Measurements from ENCODE around the gene NPR1. TPM values are rescaled to one million over a fixed set of nuclear protein-coding genes. Genes with fewer than 3 reads are reported as not detected.

Gene NPR1
- total and polyA plus RNA-seq, 4 donors, result 2.8 to 15.8 (median 8.7) TPM

DNA sequence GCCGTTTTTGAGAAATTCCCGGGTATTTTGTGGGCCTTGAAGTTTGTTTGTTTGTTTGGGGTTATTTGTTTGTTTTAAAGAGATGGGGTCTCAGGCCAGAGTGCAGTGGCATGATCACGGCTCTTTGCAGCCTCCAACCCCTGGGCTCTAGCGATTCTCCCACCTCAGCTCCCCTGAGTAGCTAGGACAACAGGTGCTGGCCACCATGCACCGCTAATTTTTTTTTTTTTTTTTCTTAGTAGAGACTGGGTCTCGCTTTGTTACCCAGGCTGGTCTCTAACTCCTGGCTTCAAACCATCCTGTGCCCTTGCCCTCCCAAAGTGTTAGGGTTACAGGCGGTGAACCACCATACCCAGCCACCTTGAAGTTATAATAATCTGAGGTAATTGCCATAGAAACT is 42.6 kb upstream of the NPR1 start:
- Histone ChIP-seq H3K27ac (ENCODE audit: low read depth in 1 of 2, low read length in 2 of 2) (no peak overlapping the region), H3K4me3 (ENCODE audit: low read depth in 1 of 3, low read length in 3 of 3) (no peak overlapping the region), H3K36me3 (ENCODE audit: control insufficient read depth in 4 of 4, insufficient read depth in 3 of 4, low read depth in 1 of 4, low read length in 3 of 4) (peaks cover 11 to 39% (median 31%) of the 10 kb centered on the region in 4 donors), H3K9me3 (ENCODE audit: control insufficient read depth in 4 of 4, low read length in 3 of 4) (no peaks in the 10 kb centered on the region), H3K9ac (ENCODE audit: low read depth in 1 of 2, low read length in 2 of 2) (no peak overlapping the region), H3K4me1 (ENCODE audit: control insufficient read depth in 4 of 4, insufficient read depth in 4 of 4, low read length in 3 of 4) (peaks cover 13 to 30% (median 16%) of the 10 kb centered on the region in 4 donors), H3K27me3 (ENCODE audit: control insufficient read depth in 4 of 4, insufficient read depth in 4 of 4, low read length in 3 of 4) (no peaks in the 10 kb centered on the region)
- no peak for TF ChIP-seq TAF1 (conservative IDR thresholded peaks at IDR 0.05)
- no peak for TF ChIP-seq GABPA (IDR thresholded peaks at IDR 0.05 in 1 of 2, conservative IDR thresholded peaks at IDR 0.05 in 1 of 2)
- TF ChIP-seq MAX (IDR thresholded peaks at IDR 0.05), result no peak
- no peak for TF ChIP-seq HNF4A (conservative IDR thresholded peaks at IDR 0.05)
- no peak for DNase-seq (ENCODE audit: low spot score)
- 91% methylated on average over 7 of the region's 7 CpGs for WGBS

DNA sequence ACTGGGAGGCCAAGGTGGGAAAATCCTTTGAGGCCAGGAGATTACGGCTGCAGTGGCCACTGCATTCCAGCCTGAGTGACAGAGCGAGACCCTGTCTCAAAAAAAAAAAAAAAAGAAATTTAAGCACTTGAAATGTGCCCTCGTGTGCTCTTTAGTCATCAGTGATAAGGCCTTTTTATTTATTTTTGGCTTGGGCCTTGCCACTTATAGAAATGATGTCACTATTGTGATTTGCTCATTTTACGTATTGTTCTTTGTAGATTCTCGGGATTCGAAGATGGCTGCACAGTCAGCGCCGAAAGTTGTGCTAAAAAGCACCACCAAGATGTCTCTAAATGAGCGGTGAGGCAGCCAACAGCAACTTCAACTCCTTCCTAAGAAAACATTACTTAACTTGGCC is 42.2 kb upstream of the NPR1 start:
- H3K4me3 ChIP-seq (ENCODE audit: low read depth in 1 of 3, low read length in 3 of 3), result no peak overlapping the region
- no peaks in the 10 kb centered on the region for H3K27me3 ChIP-seq (ENCODE audit: control insufficient read depth in 4 of 4, insufficient read depth in 4 of 4, low read length in 3 of 4)
- no peak overlapping the region for H3K9ac ChIP-seq (ENCODE audit: low read depth in 1 of 2, low read length in 2 of 2)
- H3K27ac ChIP-seq (ENCODE audit: low read depth in 1 of 2, low read length in 2 of 2), result no peak overlapping the region
- DNase-seq (ENCODE audit: low spot score), result no peak
- TF ChIP-seq ATF3 (IDR thresholded peaks at IDR 0.05), result no peak
- no peak for TF ChIP-seq CTCF (IDR thresholded peaks at IDR 0.05; ENCODE audit: low read depth, low read length, missing input control)
- no peak for TF ChIP-seq SP1 (IDR thresholded peaks at IDR 0.05)
- no peak for TF ChIP-seq TAF1 (conservative IDR thresholded peaks at IDR 0.05)
- no peak for TF ChIP-seq FOXA1 (IDR thresholded peaks at IDR 0.05)
- no peak for TF ChIP-seq GABPA (IDR thresholded peaks at IDR 0.05 in 1 of 2, conservative IDR thresholded peaks at IDR 0.05 in 1 of 2)
- no peak for TF ChIP-seq ZBTB33 (IDR thresholded peaks at IDR 0.05)
- TF ChIP-seq HNF4G (IDR thresholded peaks at IDR 0.05), result no peak
- no peak for TF ChIP-seq RXRA (IDR thresholded peaks at IDR 0.05)
- peaks cover 12 to 28% (median 13%) of the 10 kb centered on the region in 4 donors for H3K4me1 ChIP-seq (ENCODE audit: control insufficient read depth in 4 of 4, insufficient read depth in 4 of 4, low read length in 3 of 4)
- no peaks in the 10 kb centered on the region for H3K9me3 ChIP-seq (ENCODE audit: control insufficient read depth in 4 of 4, low read length in 3 of 4)
- peaks cover 11 to 43% (median 35%) of the 10 kb centered on the region in 4 donors for H3K36me3 ChIP-seq (ENCODE audit: control insufficient read depth in 4 of 4, insufficient read depth in 3 of 4, low read depth in 1 of 4, low read length in 3 of 4)
- 96% methylated on average over 9 of the region's 9 CpGs for WGBS

DNA sequence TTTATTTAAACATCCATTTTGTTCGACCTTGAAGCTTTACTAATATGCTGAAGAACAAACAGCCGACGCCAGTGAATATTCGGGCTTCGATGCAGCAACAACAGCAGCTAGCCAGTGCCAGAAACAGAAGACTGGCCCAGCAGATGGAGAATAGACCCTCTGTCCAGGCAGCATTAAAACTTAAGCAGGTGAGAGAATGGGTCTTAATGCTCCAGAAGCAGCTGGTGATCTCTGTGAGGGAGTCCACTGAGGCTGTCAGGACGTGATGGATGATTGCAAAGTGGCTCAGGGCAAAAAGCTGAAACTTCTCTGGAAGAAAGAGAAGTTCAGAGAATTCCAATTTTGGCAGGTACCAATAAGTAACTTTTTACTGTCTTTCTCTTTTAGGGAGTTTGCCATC is 40.2 kb upstream of the NPR1 start:
- Histone ChIP-seq H3K9ac (ENCODE audit: low read depth in 1 of 2, low read length in 2 of 2) (no peak overlapping the region), H3K4me3 (ENCODE audit: low read depth in 1 of 3, low read length in 3 of 3) (no peak overlapping the region), H3K4me1 (ENCODE audit: control insufficient read depth in 4 of 4, insufficient read depth in 4 of 4, low read length in 3 of 4) (peaks cover 7 to 33% (median 15%) of the 10 kb centered on the region in 4 donors), H3K27me3 (ENCODE audit: control insufficient read depth in 4 of 4, insufficient read depth in 4 of 4, low read length in 3 of 4) (no peaks in the 10 kb centered on the region), H3K36me3 (ENCODE audit: control insufficient read depth in 4 of 4, insufficient read depth in 3 of 4, low read depth in 1 of 4, low read length in 3 of 4) (peaks cover 16 to 60% (median 51%) of the 10 kb centered on the region in 4 donors), H3K9me3 (ENCODE audit: control insufficient read depth in 4 of 4, low read length in 3 of 4) (no peaks in the 10 kb centered on the region), H3K27ac (ENCODE audit: low read depth in 1 of 2, low read length in 2 of 2) (no peak overlapping the region)
- WGBS, result 82% methylated on average over 6 of the region's 6 CpGs
- no peak for TF ChIP-seq GABPA (IDR thresholded peaks at IDR 0.05 in 1 of 2, conservative IDR thresholded peaks at IDR 0.05 in 1 of 2)
- TF ChIP-seq YY1 (IDR thresholded peaks at IDR 0.05), result no peak
- TF ChIP-seq HNF4A (conservative IDR thresholded peaks at IDR 0.05), result no peak
- TF ChIP-seq HNF4G (IDR thresholded peaks at IDR 0.05), result no peak
- no peak for TF ChIP-seq FOXA1 (IDR thresholded peaks at IDR 0.05)
- TF ChIP-seq TAF1 (conservative IDR thresholded peaks at IDR 0.05), result no peak
- TF ChIP-seq SP1 (IDR thresholded peaks at IDR 0.05), result no peak
- TF ChIP-seq NR2F2 (IDR thresholded peaks at IDR 0.05), result no peak
- no peak for DNase-seq (ENCODE audit: low spot score)

Data from liver (tissue), 9 donors.